Measurements from ENCODE around the gene TSC22D3.
"Not testable (repeated sequence)": the region's sequence is repeated elsewhere in the genome, so short reads cannot be mapped to it uniquely, and the experiment has no call there.

The TSC22D3 gene

GRCh38 chrX:107676559-107677378 is 98.8 kb downstream of the TSC22D3 start:
- peak; percentile 80 for DNase-seq

- DNase-seq, result no peak
Observed at GRCh38 chrX:107675823-107676555, 99.6 kb downstream of the TSC22D3 start.

GRCh38 chrX:107675365-107675654 is 100.3 kb downstream of the TSC22D3 start:
- DNase-seq, result no peak

GRCh38 chrX:107674480-107675364 is 100.9 kb downstream of the TSC22D3 start:
- no peak for DNase-seq

GRCh38 chrX:107673933-107674479 is 101.6 kb downstream of the TSC22D3 start:
- DNase-seq, result no peak

GRCh38 chrX:107673431-107673830 is 102.2 kb downstream of the TSC22D3 start:
- no peak for DNase-seq

GRCh38 chrX:107672955-107673378 is 102.6 kb downstream of the TSC22D3 start:
- peak; percentile 50 for DNase-seq

GRCh38 chrX:107671256-107671655 is 104.3 kb downstream of the TSC22D3 start:
- DNase-seq, result not testable (repeated sequence)

GRCh38 chrX:107669885-107670628 is 105.5 kb downstream of the TSC22D3 start:
- DNase-seq, result no peak

GRCh38 chrX:107669261-107669660 is 106.3 kb downstream of the TSC22D3 start:
- DNase-seq, result no peak

- not testable (repeated sequence) for DNase-seq
Observed at GRCh38 chrX:107668710-107669109, 106.9 kb downstream of the TSC22D3 start.

GRCh38 chrX:107667426-107667825 is 108.2 kb downstream of the TSC22D3 start:
- no peak for DNase-seq

- DNase-seq, result no peak
Observed at GRCh38 chrX:107666931-107667330, 108.7 kb downstream of the TSC22D3 start.
